CD4-positive, alpha-beta T cell treated with Interleukin-4 for 4 hours (primary cell): ENCODE data around the gene INSIG2.

Experiments used
- DNase-seq: peaks from one replicate; pipeline ENCODE4 v3.0.0-alpha.2; 2020

INSIG2 gene

DNA sequence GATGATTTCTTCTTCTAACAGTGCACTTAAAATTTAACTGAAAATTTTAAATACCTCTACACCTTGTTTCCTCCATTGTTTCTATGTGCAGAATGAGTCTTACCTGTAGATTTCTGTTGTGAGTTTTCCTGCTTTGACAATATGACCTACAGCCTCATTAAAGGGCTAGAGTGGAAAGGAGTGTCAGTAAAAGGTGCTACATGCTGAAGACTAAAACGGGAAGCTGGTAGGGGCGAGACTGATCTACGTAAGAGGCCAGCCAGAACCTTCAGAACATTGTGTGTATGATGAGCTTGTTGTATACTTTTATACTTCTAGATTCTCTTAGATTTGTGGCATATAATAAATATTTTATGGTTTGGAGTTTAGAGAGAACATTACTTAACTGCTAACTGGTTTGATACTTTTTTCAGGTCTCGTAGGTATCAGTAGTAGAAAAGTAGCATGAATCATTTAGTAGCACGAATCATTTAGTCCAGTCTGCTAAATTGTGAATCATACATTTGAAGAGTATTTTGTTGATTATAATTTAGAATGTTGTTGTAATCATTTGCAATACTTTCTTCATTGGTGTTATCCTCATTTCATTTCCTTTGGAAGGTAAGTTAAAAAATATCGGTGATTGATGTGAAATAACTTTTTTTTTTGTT lies 14.3 kb downstream of the INSIG2 start:
- DNase-seq: no peak

DNA sequence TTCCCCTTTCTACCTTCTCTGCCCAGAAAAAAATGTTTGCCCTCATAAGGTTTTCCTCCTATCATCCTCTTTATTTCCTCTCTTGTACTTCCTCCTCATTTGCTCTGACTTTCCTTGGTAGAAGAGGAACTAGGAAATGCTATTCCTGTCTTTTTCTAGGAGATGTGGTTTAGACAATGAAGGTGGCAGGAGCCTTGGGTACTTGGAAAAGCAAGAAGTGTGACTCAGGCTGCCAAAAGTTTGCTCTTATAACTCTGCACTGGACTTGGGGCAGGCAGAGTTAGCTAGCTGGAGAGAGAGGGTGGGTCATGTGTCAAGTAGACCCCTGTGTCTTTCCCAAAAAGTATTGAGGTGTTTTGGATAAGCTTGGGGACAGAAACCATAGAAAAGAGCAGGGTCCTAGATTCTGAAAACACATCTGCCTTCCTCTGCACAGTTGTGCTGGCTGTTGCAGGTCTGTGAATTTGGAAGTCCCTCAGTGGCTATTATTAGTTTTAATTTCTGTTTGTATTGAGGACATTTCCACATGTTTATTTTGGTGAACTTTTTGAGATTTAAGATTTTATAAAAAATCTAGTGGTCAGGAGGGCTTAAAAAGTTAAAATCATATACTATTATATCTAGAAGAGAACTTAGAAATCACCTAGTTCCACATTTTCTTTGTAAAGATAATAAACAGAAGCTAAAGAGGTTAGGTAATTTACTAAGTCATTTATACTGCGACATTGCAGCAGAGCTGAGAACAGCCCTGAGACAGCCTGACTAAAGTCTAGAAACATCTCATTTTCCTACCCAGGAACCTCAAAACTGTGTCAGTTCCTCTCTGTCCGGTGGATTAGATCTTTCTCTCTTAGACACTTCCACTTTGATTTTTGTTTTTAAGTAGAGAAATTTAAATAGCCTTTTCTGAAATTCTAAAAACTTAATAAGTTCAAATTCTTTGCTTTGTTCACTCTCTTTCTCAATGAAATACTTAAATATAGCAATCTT lies 16.0 kb downstream of the INSIG2 start:
- no peak for DNase-seq

DNA sequence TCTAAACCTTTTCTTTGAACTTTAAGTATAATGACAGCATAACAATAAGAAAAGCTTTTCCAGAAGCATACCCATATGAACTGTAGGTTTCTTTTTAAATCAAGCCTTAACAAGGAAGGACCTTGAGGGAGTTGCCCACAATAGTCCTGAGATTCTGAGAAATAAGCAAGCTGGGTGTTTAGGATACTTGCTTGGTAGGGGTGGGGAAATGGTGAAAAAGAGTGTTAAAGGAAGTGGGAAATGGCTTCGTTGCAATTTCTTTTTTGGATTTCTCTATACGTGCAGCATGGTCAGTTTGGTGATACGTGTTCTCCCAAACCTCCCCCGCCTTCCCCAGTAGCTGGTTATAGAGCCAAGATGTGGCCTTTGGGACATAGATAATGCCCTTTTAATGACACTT lies 17.2 kb downstream of the INSIG2 start:
- no peak for DNase-seq

DNA sequence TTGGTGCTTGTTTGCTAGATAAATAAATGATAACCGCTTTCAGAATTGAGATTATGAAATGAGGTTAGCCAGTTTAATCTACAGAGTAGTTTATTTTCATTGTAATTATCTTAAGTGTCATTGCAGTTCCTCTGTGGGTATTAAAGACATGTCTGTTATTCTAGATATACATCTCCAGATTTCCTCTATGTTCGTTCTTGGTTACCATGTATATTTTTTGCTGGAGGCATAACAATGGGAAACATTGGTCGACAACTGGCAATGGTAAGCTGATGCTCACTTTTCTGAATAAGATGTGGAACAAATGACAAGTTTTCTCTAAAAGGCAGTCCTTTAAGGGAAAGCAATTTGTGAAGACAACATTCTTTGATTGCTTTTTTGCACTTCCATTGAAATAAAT lies 18.7 kb downstream of the INSIG2 start:
- no peak for DNase-seq

DNA sequence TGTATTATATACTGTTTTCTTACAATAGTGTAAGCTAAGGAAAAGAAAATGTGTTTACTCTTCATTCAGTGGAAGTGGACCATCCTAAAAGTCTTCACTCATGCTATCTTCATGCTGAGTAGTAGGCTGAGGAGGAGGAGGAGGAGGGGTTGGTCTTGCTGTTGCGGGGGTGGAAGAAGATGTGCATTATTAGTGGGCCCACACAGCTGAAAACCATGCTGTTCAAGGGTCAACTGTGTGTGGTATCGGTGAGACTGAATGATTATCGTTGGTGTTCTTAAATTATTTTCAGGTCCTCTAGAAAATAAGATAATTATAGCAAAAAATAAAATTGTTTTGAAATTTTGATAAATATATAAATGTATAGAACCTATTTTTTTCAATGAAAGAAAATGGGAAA lies 22.0 kb downstream of the INSIG2 start:
- no peak for DNase-seq

DNA sequence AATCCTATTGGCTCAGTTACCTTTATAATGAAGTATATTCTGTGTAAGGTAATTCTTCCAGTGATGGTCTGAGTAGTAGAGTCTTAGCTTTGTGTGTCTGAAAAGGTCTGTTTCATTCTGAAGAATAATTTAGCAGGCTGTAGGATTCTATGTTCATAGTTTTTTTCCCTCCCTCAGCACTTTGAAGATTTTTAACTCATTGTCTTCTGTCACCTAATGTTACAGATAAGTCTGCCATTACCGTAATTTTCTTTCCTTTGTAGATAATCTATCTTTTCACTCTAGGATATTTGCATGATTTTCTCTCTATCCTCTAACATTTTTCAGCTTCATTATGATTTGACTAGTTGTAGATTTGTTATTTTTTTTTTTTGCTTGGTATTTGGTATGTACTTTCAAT lies 22.7 kb downstream of the INSIG2 start:
- no peak for DNase-seq

DNA sequence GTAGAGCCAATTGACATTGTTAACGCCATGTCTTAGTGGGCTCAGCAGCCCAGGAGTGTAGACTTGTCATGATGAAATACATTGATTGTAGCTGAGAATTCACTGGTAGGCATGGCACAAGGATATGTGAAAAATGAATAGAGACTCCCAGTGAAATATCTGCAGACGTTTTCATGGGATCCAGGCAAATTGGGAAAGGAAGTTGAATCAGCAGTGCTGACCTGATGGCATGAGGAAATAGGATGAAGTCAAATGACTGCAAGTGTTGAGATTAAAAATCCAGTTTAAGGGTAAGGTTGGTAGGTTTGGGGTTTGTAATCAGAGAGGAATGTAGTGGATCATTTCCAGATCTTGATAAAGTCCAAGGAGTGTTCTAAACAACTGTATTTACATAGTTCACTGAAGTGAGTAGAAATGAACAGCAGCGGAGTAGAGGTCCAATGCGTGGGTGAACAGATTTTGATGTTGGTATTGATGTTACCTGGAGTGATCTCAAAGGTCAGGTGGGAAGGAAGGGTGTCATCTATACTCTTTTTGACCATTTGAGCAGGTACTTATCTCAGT lies 24.6 kb downstream of the INSIG2 start:
- no peak for DNase-seq

DNA sequence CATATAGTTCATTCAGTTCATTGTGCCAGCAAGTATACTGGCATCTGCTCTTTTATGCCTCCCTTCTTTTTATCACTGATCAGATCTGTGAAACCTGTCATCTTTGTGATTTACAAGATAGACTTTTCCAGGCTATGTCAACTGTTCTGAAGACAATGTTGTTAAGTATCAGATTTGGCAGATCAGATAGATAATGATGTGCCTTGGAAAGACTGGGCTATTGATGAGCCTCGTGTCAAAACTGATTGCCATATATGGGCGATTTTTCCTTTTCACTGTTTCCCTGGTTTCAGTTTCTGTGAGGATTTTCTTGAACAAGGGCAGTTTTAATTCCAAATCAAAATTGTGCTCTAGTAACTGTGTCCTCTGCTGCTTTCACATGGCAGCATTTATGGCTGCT lies 26.6 kb downstream of the INSIG2 start:
- DNase-seq: no peak

DNA sequence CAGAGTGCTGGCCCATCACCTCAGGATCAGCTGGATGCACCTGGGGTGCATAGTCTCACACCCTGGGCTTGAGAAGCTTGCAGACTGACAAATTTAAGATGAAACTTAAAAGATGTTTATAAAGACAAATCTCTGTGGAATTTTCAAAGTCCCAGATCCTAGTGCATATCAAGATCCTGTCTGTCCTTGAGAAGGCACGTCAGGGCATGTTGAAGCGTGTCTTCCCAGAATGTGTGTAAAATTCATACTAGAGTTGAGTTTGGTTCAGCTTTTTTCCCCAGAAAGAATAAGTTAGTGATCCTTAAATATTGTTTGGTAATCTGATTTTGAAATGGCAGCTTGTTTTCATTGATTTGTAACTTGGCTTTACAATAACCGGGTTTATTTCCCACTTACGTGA lies 27.5 kb downstream of the INSIG2 start:
- no peak for DNase-seq

DNA sequence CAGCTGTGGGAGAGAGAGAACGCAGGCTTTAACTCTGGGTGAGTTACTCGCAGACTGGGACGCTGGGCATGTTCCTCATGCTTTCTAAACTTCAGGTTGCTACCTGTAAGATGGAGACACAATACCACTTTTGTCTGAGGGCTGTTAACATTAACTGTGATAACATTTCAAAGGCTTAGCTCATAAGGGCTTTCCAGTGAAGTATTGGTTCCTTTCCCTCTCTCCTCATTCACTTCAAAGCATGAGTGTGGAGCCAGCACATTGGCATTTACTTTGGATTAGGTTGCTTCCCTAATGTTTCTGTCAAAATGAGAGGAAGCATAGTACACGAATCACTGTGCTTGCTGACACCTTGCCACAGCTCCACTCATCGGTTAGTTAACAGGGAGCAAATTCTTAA lies 30.2 kb downstream of the INSIG2 start:
- DNase-seq: no peak

DNA sequence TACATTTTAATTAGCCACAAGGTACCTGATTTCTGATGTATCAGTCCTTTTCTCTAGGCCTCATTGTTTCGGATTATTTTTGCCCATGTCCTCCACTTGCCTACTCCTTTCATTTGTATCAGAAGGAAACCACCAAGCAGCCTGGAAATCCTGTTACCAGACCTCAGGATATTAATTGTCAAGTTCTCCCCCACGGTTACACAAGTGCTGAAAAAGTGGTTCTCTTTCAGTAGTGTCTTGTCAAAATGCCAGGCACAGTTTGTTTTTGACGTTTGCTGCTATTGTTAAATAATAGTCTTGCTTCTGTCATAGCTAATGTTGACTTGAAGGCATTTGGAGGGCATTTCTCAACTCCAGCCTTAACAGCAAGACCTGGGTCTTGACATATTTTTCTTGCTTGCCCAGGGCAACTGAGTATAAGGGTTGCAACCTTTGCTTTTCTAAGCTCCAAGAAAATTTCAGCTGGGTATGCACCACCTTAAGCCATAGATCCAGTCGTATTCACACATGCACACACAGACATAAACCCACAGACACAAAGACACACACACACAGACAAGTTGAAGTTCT lies 31.0 kb downstream of the INSIG2 start:
- no peak for DNase-seq

DNA sequence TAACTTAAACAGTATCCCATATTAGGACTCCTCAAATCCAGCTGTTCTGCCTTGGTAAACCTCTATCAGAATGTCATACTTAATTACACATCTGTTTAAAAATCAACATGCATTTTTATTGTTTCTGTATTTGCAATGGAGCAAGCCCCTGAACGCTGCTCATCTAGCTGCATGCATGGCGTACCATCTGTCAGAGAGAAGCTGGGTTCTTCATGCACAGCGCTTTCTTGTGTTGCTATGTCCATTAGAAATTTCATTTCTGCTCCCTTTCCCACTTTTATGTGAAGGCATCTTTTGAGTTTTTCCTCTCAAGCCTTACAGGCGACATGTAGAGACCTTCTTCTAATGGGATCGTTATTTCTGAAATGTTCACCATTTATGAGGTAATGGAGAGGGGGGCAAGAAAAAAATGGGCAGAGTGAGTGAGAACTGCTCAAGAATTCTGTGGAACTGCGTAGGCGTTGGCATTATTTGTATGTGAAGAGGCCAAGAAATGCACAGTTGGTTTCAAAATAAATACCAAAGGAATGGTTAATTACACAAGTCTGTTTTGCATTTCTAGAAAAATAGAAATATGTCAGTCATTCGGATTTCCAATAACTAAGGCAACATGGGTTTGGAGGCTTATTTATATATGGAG lies 31.6 kb downstream of the INSIG2 start:
- no peak for DNase-seq

DNA sequence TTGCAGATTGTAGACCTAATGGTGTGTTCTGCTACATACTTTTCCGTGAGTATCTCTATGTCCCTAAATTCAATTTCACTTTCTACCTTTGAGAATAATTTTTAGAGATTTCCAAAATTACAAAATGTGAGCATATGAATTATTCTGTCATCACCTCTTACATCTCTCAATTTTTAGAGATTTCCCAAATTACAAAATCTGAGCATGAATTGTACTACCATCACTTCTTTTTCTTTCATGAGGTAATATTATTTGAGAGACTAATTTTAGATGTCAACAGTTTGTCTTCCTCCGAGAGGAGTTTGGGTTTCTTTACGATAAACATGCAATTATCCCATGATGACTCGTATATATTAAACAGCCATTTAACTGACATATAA lies 32.1 kb downstream of the INSIG2 start:
- no peak for DNase-seq

DNA sequence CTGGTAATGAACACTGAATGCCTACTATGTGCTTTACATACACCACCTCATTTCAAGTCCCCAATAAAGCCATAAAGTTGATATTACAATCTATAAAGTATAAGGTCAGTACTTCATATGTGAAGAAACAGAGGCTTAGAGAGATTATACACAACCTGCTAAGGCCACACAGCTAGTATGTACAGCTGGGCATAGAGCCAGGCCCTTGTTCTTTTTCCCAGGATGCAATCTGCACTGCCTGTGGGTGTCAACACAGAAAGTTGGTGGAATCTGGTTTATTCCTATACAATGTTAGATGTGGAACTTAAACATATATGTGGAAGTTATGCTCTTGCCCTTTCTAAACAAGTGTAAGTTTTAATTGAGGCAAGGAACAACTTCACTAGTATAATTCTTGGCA lies 32.8 kb downstream of the INSIG2 start:
- no peak for DNase-seq

DNA sequence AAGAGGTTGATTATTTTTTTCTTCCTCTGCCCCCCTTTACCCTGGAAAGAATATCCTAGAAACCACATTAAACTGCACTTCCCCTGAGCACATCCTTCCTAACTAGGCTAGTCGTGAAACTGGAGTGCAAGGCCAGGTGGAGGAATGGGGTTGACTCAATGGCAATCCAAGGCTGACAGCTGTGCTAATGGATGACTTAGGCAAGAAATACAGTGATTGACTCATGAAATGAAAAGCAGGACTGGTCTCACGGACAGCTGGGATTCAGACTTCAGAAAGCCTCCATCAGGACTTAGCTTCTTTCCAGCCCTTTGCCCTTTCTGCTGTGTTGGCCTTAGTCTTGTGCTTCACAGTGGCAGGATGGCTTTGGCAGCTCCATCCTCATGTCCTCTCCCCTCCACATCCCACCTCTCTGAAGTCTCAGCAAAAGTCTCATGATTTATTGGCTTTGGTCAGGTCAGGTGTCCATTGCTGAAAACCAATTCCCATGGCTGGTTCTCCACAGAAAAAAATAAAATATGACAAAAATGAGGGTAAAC lies 33.8 kb downstream of the INSIG2 start:
- no peak for DNase-seq

DNA sequence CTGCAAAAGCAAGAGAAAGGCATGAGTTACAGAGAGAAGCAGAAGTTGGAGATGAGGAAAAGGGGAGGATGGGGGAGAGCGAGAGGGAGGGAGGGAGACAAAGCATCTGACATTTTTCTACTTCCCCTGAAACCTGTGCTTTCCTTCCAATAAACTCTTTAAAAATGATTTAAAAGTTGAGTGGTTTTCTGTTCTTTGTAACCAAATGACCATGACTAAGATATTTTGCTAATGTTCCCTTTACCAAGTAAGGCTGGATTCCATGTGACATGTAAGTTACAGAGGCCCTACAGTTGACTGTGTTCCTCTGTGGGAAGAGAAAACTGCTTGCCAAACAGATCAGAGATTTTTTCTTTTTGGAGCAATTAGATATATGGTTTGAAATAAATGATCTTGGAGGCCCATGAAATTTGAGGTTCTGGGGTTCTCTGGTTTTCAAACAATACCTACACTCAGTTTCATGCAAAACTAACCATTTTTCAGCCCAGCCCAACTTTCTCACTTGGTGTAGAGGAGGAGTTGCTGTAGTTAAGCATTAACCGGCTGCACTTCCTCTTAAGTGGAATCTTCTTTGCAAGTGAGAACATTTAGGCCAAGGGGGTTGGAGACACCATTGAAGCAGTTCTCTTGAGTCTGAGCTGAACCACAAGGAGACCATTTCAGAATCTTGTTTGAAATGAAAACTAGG lies 34.5 kb downstream of the INSIG2 start:
- DNase-seq: no peak

DNA sequence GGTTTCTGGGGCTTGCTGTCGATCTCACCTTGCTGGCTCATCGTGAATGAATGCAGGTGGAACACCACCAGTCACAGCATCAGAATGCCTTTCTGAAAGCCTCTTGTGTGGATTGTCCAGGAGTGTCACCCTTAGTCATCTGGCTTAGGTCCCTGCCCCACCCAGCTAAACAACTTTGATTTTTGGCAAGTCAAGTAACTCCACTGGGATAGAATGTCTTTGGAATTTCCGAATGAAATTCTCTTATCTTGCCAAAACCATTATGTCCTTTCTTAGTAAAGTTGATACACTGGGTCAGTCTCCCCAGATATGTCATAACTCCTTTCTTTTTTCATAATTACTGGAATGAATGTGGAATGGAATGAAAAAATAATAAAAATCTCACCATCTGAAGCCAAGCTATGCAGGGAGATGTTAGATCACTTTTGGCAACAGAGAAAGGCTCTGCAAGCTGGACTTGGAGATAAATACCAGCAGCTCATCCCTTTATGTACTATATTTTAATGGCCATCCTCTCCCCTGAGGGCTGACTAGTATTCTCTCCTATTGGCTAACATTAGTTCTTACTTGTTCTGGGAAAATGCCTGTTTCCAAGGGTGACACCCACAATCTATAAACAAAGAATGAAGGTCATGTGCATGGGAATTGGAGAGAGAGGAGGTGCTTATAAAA lies 35.4 kb downstream of the INSIG2 start:
- no peak for DNase-seq

DNA sequence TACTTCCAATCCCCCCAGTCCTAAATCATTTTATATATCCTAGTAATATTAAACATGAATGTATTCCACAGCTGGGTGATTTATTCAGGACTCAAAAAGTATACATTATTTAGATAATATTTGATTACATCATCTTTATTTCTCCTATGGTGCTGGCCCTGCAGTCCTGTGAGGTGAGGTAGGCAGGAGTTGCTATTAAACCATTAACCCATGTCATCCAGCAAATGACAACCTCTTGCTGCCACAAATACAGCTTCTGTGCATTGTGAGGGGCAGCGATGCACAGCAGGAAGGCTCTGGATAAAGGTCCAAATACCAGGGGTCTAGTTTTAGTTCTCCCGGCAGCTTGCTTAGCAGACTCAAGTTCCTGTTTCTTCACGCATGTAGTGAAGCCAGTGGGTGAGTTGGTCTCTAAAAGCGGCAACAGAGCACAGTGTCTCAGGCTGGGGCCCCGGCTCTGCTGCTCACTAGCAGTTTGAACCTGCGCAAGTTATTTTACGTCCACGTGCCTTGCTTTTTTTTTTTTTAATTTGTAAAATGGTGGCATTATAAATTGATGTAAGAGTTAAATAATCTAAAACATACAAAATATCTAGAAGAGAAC lies 36.1 kb downstream of the INSIG2 start:
- DNase-seq: no peak

DNA sequence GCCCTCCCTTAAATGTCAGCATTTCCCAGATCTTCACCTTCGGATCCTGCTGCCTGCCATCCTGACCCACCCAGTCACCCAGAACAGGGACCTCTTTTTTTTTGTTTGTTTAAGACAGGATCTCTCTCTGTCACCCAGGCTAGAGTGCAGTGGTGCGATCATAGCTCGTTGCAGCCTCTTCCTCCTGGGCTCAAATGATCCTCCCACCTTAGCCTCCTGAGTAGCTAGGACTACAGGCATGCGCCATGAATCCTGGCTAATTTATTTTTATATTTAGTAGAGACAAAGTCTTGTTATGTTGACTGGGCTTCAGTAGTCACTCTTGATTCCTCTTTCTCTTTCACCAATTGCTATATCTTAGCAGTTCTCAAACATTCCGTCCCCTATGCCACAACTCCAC lies 39.0 kb downstream of the INSIG2 start:
- no peak for DNase-seq

DNA sequence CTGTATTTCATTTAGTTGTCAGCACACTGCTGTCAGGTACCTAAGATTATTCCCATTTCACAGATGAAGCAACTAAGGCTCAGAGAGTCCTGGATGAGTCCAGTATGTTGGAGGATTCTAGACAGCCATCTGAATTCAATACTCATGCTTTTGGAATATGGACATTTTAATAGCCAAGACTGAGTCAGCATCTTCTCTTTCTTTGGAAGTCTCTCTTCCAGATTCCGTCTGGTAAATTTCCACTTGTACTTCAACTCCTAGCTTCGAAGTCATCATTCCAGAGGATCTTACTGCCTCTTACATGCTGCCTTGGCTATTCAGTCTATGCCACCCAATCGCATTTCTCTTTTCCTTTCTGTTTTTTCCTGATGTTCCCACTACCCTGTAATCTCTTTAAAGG lies 40.6 kb downstream of the INSIG2 start:
- no peak for DNase-seq

DNA sequence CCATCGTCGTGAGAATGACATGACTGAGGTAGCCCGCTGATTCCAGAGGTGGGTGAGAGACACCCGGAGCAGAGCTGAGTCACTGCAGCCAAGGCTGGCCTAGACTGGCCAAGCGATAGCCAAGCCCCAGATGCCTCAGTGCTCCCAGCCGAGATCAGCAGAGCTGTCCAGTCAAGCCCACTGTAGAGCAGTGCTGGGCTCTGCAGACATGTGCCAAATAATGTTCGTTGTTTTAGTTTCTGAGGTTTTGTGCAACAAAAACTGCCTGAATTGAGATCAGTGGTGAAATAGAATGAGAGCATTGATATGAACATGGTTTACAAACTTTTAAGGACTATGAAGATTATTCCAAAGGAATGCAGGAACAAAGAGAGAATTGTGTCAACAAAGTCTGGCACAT lies 42.1 kb downstream of the INSIG2 start:
- no peak for DNase-seq
